Small intestine (tissue), 7 donors: ENCODE measurements around the gene PDZD7. TPM values are rescaled to one million over a fixed set of nuclear protein-coding genes. Genes with fewer than 3 reads are reported as not detected.
A peak's percentile ranks its signal among the peaks of the same experiment; 100 is the strongest.

Experiments
- DNase-seq, 2 donors: peaks; one replicate each; pipeline versions ENCODE4 v3.0.0 to v3.0.0-alpha.2; 2013
- FAIRE-seq: peaks from 2 replicates; lab custom pipeline; 2012; peaks lifted over from hg19 to GRCh38; lab: Jason Lieb, UNC
- H3K27ac ChIP-seq, 3 donors: one replicate each; pipeline ENCODE4 v1.5.1; 2013; ENCODE audit warnings: low read length in 2 of 3, mild to moderate bottlenecking in 2 of 3, control low read depth in 1 of 3, inconsistent platforms in 1 of 3, low read depth in 1 of 3, moderate library complexity in 1 of 3
- H3K27me3 ChIP-seq, 3 donors: one replicate each; pipeline ENCODE4 v1.6.1; 2013; ENCODE audit warnings: low read length in 3 of 3, inconsistent platforms in 1 of 3; ENCODE audit not compliant: control insufficient read depth in 3 of 3, insufficient read depth in 3 of 3
- H3K36me3 ChIP-seq, 3 donors: one replicate each; pipeline ENCODE4 v1.6.1; 2013; ENCODE audit warnings: low read length in 3 of 3, inconsistent platforms in 1 of 3, low read depth in 1 of 3, mild to moderate bottlenecking in 1 of 3, moderate library complexity in 1 of 3; ENCODE audit not compliant: control insufficient read depth in 3 of 3, insufficient read depth in 2 of 3
- H3K4me1 ChIP-seq, 3 donors: one replicate each; pipeline ENCODE4 v1.6.1; 2013; ENCODE audit warnings: low read length in 2 of 3, inconsistent platforms in 1 of 3, low read depth in 1 of 3, mild to moderate bottlenecking in 1 of 3, moderate library complexity in 1 of 3; ENCODE audit not compliant: control insufficient read depth in 3 of 3, insufficient read depth in 2 of 3
- H3K4me3 ChIP-seq, 3 donors: one replicate each; pipeline ENCODE4 v1.5.1; 2013; ENCODE audit warnings: low read length in 3 of 3, control low read depth in 1 of 3, inconsistent platforms in 1 of 3, low read depth in 1 of 3, mild to moderate bottlenecking in 1 of 3, moderate library complexity in 1 of 3
- H3K9me3 ChIP-seq, 2 donors: one replicate each; pipeline ENCODE4 v1.6.1; 2013; ENCODE audit warnings: low read depth in 1 of 2, low read length in 1 of 2; ENCODE audit not compliant: control insufficient read depth in 2 of 2, insufficient read depth in 1 of 2
- WGBS, 3 donors: extraction: QIAGEN DNeasy Blood & Tissue Kit; methylation state at CpG; one replicate each; pipeline ENCODE4 v1.1.7; 2013; 5-methylcytosine and 5-hydroxymethylcytosine counted together
- polyA plus RNA-seq, 4 donors: library from polyadenylated mRNA; stranded (reverse) in 3 of 4; unstranded in 1 of 4; fragments of 200-250 nt in 3 of 4; fragments of 120-200 nt in 1 of 4; gene quantifications; one replicate each; pipeline versions ENCODE4 v1.2.1 to v1.2.3, GENCODE V29; 2013
- donor health status: healthy with polysubstance abuse.
- donor health status: control.
- donor health status: control.
- donor health status: Bipolar disorder and iron deficiency.
- donor health status: healthy.

The PDZD7 gene
- polyA plus RNA-seq, 4 donors = 3.1 to 52.6 (median 28.8) TPM

GRCh38 chr10:101005361-101005760 is 25.6 kb downstream of the PDZD7 start:
- Histone ChIP-seq H3K36me3 (peaks cover 5 to 73% (median 6%) of the 10 kb centered on the region in 3 donors), H3K27me3 (no peaks in the 10 kb centered on the region)
- WGBS, 3 donors = 88 to 96% (median 91%) methylated on average over 21 to 23 of the region's 23 CpGs

GRCh38 chr10:101003639-101004206 is 27.2 kb downstream of the PDZD7 start:
- WGBS, 3 donors = 93 to 96% (median 93%) methylated on average over 17 to 18 of the region's 18 CpGs
- Histone ChIP-seq H3K27ac (no peak overlapping the region), H3K27me3 (no peaks in the 10 kb centered on the region), H3K36me3 (peaks cover 5 to 68% (median 6%) of the 10 kb centered on the region in 3 donors), H3K9me3 (no peaks in the 10 kb centered on the region), H3K4me1 (peaks cover 0 to 39% (median 0%) of the 10 kb centered on the region in 3 donors), H3K4me3 (no peak overlapping the region)
- DNase-seq = no peak
- no peak for FAIRE-seq

More at GRCh38 chr10:101005361-101005760, 25.6 kb downstream of the PDZD7 start:
- H3K27ac ChIP-seq = no peak overlapping the region
- no peak overlapping the region for H3K4me3 ChIP-seq
- DNase-seq (no peak), FAIRE-seq (no peak)
- no peaks in the 10 kb centered on the region for H3K9me3 ChIP-seq
- H3K4me1 ChIP-seq = peaks cover 0 to 43% (median 0%) of the 10 kb centered on the region in 3 donors

DNA sequence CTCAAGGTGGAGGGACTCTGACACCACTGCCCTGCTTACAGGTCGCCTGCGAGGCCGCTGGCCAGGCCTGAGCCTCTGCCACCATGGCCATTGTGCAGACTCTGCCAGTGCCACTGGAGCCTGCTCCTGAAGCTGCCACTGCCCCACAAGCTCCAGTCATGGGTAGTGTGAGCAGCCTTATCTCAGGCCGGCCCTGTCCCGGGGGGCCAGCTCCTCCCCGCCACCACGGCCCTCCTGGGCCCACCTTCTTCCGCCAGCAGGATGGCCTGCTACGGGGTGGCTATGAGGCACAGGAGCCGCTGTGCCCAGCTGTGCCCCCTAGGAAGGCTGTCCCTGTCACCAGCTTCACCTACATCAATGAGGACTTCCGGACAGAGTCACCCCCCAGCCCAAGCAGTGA is 28.5 kb downstream of the PDZD7 start:
- Histone ChIP-seq H3K27ac (peak overlapping the region in 1 of 3 donors; percentile 90), H3K27me3 (no peaks in the 10 kb centered on the region), H3K36me3 (peaks cover 4 to 58% (median 6%) of the 10 kb centered on the region in 3 donors), H3K4me3 (no peak overlapping the region), H3K9me3 (no peaks in the 10 kb centered on the region), H3K4me1 (peaks cover 0 to 42% (median 0%) of the 10 kb centered on the region in 3 donors)
- DNase-seq = no peak
- no peak for FAIRE-seq
- 85 to 92% (median 85%) methylated on average over 11 of the region's 11 CpGs for WGBS, 3 donors

GRCh38 chr10:101001659-101002035 is 29.3 kb downstream of the PDZD7 start:
- Histone ChIP-seq H3K9me3 (no peaks in the 10 kb centered on the region), H3K27ac (peak overlapping the region in 2 of 3 donors; percentile 90 to 95), H3K27me3 (no peaks in the 10 kb centered on the region), H3K36me3 (peaks cover 3 to 50% (median 6%) of the 10 kb centered on the region in 3 donors), H3K4me3 (peak overlapping the region in 1 of 3 donors; percentile 14), H3K4me1 (peaks cover 0 to 36% (median under 1%) of the 10 kb centered on the region in 3 donors)
- 63 to 81% (median 75%) methylated on average over 5 of the region's 5 CpGs for WGBS, 3 donors
- no peak for FAIRE-seq
- DNase-seq = no peak

- Histone ChIP-seq H3K36me3 (peaks cover 3 to 44% (median 6%) of the 10 kb centered on the region in 3 donors), H3K27me3 (no peaks in the 10 kb centered on the region), H3K4me1 (peaks cover 3 to 37% (median 3%) of the 10 kb centered on the region in 3 donors), H3K27ac (peak overlapping the region; percentile 77 to 95 (median 90)), H3K9me3 (no peaks in the 10 kb centered on the region), H3K4me3 (peak overlapping the region in 2 of 3 donors; percentile 58 to 86)
- no peak for FAIRE-seq
- WGBS, 3 donors = 38 to 52% (median 43%) methylated on average over 12 of the region's 12 CpGs
- DNase-seq = peak; percentile 38 to 84
These were observed 29.8 kb downstream of the PDZD7 start for GRCh38 chr10:101000915-101001658.

- Histone ChIP-seq H3K27me3 (no peaks in the 10 kb centered on the region), H3K36me3 (peaks cover 3 to 37% (median 6%) of the 10 kb centered on the region in 3 donors), H3K4me1 (peaks cover 3 to 34% (median 3%) of the 10 kb centered on the region in 3 donors), H3K4me3 (peak overlapping the region; percentile 58 to 86 (median 76)), H3K27ac (peak overlapping the region; percentile 77 to 95 (median 90)), H3K9me3 (no peaks in the 10 kb centered on the region)
- 13 to 27% (median 16%) methylated on average over 17 to 19 of the region's 19 CpGs for WGBS, 3 donors
- DNase-seq (peak; percentile 37 to 70), FAIRE-seq (no peak)
These were observed 30.6 kb downstream of the PDZD7 start for GRCh38 chr10:101000127-101000914.

DNA sequence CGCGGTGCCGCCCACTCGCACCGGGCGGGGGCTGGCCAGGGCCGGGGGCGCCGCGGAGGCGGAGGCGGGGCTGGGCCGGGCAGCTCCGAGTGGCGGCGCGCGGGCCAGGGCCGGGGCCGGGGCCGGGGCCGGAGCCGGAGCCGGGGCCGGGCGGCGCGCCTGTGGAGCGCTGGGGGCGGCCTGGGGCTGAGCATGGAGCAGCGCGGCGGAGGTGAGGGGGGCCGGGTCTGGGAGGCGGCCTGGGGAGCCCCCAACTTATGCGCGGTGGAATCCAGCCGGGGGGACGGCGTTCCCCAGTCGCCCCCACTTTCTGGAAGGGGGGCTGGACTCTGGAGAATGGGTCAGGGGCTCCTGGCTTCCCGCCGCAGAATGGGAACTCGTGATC is 31.2 kb downstream of the PDZD7 start, which contains the start of gene LZTS2:
Gene LZTS2, plus strand, starts transcription at position 67 of the 385 bp plus-strand sequence. CDS start 2,731 bp downstream, outside the sequence.
- Histone ChIP-seq H3K27ac (peak within 1 kb of the TSS; percentile 84 to 96 (median 95)), H3K27me3 (no peaks in the 10 kb centered on the region), H3K9me3 (no peaks in the 10 kb centered on the region), H3K4me1 (peaks cover 3 to 34% (median 3%) of the 10 kb centered on the region in 3 donors), H3K4me3 (peak within 1 kb of the TSS; percentile 76 to 86 (median 84)), H3K36me3 (peaks cover 3 to 33% (median 6%) of the 10 kb centered on the region in 3 donors)
- WGBS, 3 donors = 0 to 3% (median 1%) methylated on average over 11 to 44 of the region's 44 CpGs
- no peak for FAIRE-seq
- DNase-seq = peak in 1 of 2 donors; percentile 44
